Loucy (cell line): ENCODE measurements around the gene ZNF417.

Source experiments
- H2AFZ ChIP-seq: fragments of 200-600 bp; sonication (generic); 2 replicates; pipeline ENCODE4 v1.6.0; 2016; ENCODE audit warnings: antibody characterized with exemption, mild to moderate bottlenecking, low read length, moderate library complexity
- H3F3A ChIP-seq: fragments of 200-600 bp; 2 replicates; pipeline ENCODE4 v1.6.0; 2016; ENCODE audit warnings: antibody characterized with exemption, low read depth, mild to moderate bottlenecking
- H3K27me3 ChIP-seq: fragments of 200-600 bp; sonication (generic); 2 replicates; pipeline ENCODE4 v1.6.1; 2014; ENCODE audit warnings: low read length, mild to moderate bottlenecking; ENCODE audit not compliant: insufficient read depth, poor library complexity, severe bottlenecking
- H3K36me3 ChIP-seq: fragments of 200-600 bp; sonication (generic); 2 replicates; pipeline ENCODE4 v1.6.1; 2016; ENCODE audit warnings: low read length; ENCODE audit not compliant: insufficient read depth
- H3K4me1 ChIP-seq: fragments of 200-600 bp; sonication (generic); 2 replicates; pipeline ENCODE4 v1.5.1; 2014; ENCODE audit warnings: low read length, mild to moderate bottlenecking; ENCODE audit not compliant: insufficient read depth, poor library complexity, severe bottlenecking
- H3K4me2 ChIP-seq: fragments of 200-600 bp; sonication (generic); 2 replicates; pipeline ENCODE4 v1.6.0; 2014; ENCODE audit warnings: antibody characterized with exemption, low read length, low read depth, mild to moderate bottlenecking; ENCODE audit not compliant: poor library complexity, severe bottlenecking
- H3K4me3 ChIP-seq: fragments of 200-600 bp; sonication (generic); 2 replicates; pipeline ENCODE4 v1.5.1; 2014; ENCODE audit warnings: low read length, mild to moderate bottlenecking, mixed read lengths; ENCODE audit not compliant: poor library complexity, severe bottlenecking
- H3K79me2 ChIP-seq: fragments of 200-600 bp; sonication (generic); 2 replicates; pipeline ENCODE4 v1.6.1; 2014; ENCODE audit warnings: low read length; ENCODE audit not compliant: insufficient read depth
- H3K9ac ChIP-seq: fragments of 200-600 bp; sonication (generic); 2 replicates; pipeline ENCODE4 v1.6.0; 2014; ENCODE audit warnings: mild to moderate bottlenecking, low read depth, low read length, moderate library complexity; ENCODE audit not compliant: poor library complexity, severe bottlenecking
- H3K9me2 ChIP-seq: fragments of 200-600 bp; sonication (generic); replicated peaks from 2 replicates; pipeline ENCODE4 v1.6.1; 2016; ENCODE audit warnings: low read depth, low read length, mixed read lengths
- H3K9me3 ChIP-seq: fragments of 200-600 bp; sonication (generic); 2 replicates; pipeline ENCODE4 v1.6.1; 2014; ENCODE audit warnings: mild to moderate bottlenecking, antibody characterized with exemption, low read length, low read depth; ENCODE audit not compliant: insufficient read depth
- H4K20me1 ChIP-seq: fragments of 200-600 bp; sonication (generic); 2 replicates; pipeline ENCODE4 v1.6.0; 2014; ENCODE audit warnings: antibody characterized with exemption, low read length, mild to moderate bottlenecking; ENCODE audit not compliant: insufficient read depth, poor library complexity, severe bottlenecking
- EZH2phosphoT487 ChIP-seq: fragments of 200-600 bp; IDR thresholded peaks from 2 replicates; pipeline ENCODE4 v1.6.1; 2018; ENCODE audit warnings: antibody characterized with exemption, mild to moderate bottlenecking, moderate library complexity, borderline replicate concordance
- TF ChIP-seq, protein P1 (sequence below): fragments of 200-600 bp; sonication (generic); conservative IDR thresholded peaks from 2 replicates; pipeline ENCODE4 v1.5.1; 2014; ENCODE audit warnings: mild to moderate bottlenecking, antibody characterized with exemption, low read length

Gene ZNF417

GRCh38 chr19:57927587-57927986 lies 11.2 kb upstream of the ZNF417 start:
- H2AFZ ChIP-seq = no peak overlapping the region
- H3K9ac ChIP-seq = no peak overlapping the region
- no peaks in the 10 kb centered on the region for H3F3A ChIP-seq
- peaks cover 5% of the 10 kb centered on the region; the same call in 1 of the 2 replicates for H3K9me3 ChIP-seq
- no peak for TF ChIP-seq EZH2phosphoT487
- TF ChIP-seq, protein P1, sequence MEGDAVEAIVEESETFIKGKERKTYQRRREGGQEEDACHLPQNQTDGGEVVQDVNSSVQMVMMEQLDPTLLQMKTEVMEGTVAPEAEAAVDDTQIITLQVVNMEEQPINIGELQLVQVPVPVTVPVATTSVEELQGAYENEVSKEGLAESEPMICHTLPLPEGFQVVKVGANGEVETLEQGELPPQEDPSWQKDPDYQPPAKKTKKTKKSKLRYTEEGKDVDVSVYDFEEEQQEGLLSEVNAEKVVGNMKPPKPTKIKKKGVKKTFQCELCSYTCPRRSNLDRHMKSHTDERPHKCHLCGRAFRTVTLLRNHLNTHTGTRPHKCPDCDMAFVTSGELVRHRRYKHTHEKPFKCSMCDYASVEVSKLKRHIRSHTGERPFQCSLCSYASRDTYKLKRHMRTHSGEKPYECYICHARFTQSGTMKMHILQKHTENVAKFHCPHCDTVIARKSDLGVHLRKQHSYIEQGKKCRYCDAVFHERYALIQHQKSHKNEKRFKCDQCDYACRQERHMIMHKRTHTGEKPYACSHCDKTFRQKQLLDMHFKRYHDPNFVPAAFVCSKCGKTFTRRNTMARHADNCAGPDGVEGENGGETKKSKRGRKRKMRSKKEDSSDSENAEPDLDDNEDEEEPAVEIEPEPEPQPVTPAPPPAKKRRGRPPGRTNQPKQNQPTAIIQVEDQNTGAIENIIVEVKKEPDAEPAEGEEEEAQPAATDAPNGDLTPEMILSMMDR = no peak
- H3K4me3 ChIP-seq = no peak overlapping the region
- no peaks in the 10 kb centered on the region for H3K27me3 ChIP-seq
- H3K4me1 ChIP-seq = no peaks in the 10 kb centered on the region
- H3K36me3 ChIP-seq = 0 out of 2 replicates have a peak, but pooled peaks cover 3% of the 10 kb centered on the region
- no peaks in the 10 kb centered on the region for H4K20me1 ChIP-seq
- H3K9me2 ChIP-seq = no peaks in the 10 kb centered on the region
- no peak overlapping the region for H3K4me2 ChIP-seq
- H3K79me2 ChIP-seq = no peaks in the 10 kb centered on the region

DNA sequence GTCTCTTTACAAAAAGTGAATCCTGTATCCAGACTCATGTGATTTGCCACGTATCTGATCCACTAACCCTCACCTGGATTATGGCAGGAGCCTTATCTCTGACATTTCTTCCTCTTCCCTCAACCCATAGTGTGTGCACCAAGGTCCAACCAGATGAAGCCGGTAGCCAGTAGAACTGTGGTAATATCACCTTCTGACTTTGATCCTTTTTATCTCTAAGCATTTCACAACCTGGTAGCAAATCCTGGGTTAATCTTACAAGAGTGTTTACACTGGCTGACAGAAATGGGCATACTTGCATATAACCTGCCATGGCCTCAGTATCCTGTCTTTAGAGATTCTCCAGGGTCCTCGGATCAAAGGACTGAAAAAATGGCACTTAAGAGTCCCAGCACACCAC lies 1.9 kb downstream of the ZNF417 start:
- H3K27me3 ChIP-seq = no peaks in the 10 kb centered on the region
- H3K4me1 ChIP-seq = peaks cover 8% of the 10 kb centered on the region
- no peak overlapping the region for H2AFZ ChIP-seq
- H4K20me1 ChIP-seq = peaks cover 9% of the 10 kb centered on the region
- H3K9me2 ChIP-seq = no peaks in the 10 kb centered on the region
- TF ChIP-seq EZH2phosphoT487 = no peak
- TF ChIP-seq, protein P1 = no peak
- no peak overlapping the region for H3K9ac ChIP-seq
- H3K4me3 ChIP-seq = peak overlapping the region; percentile 91
- peaks cover 14% of the 10 kb centered on the region; the same call in 1 of the 2 replicates for H3K36me3 ChIP-seq
- no peaks in the 10 kb centered on the region for H3F3A ChIP-seq
- H3K4me2 ChIP-seq = peak overlapping the region; percentile 97
- peaks cover 29% of the 10 kb centered on the region for H3K79me2 ChIP-seq
- H3K9me3 ChIP-seq = no peaks in the 10 kb centered on the region

GRCh38 chr19:57907394-57907793 lies 9.0 kb downstream of the ZNF417 start:
- no peak for TF ChIP-seq EZH2phosphoT487
- TF ChIP-seq, protein P1 = no peak
- no peak overlapping the region for H2AFZ ChIP-seq
- peaks cover 20% of the 10 kb centered on the region; the same call in 1 of the 2 replicates for H3K36me3 ChIP-seq
- no peaks in the 10 kb centered on the region for H3F3A ChIP-seq
- no peaks in the 10 kb centered on the region for H3K9me2 ChIP-seq
- peaks cover 4% of the 10 kb centered on the region; the same call in 1 of the 2 replicates for H3K79me2 ChIP-seq
- no peak overlapping the region for H3K4me2 ChIP-seq
- no peak overlapping the region for H3K9ac ChIP-seq
- no peaks in the 10 kb centered on the region for H4K20me1 ChIP-seq
- no peaks in the 10 kb centered on the region for H3K27me3 ChIP-seq
- H3K4me1 ChIP-seq = no peaks in the 10 kb centered on the region
- no peaks in the 10 kb centered on the region for H3K9me3 ChIP-seq
- H3K4me3 ChIP-seq = no peak overlapping the region
